GM12891 (cell line): ENCODE data around the gene C19orf44.
A peak's percentile ranks its signal among the peaks of the same experiment; 100 is the strongest.

Experiments
- POLR2A ChIP-seq: IDR thresholded peaks from 2 replicates; pipeline ENCODE4 v1.6.1; 2011; ENCODE audit warnings: low read depth, low read length, control low read depth
- POLR2AphosphoS5 ChIP-seq: IDR thresholded peaks from 2 replicates; pipeline ENCODE4 v1.6.1; 2011; ENCODE audit warnings: low read depth, low read length, control low read depth
- POU2F2 ChIP-seq: IDR thresholded peaks from 2 replicates; pipeline ENCODE4 v1.6.1; 2011; ENCODE audit warnings: low read depth, mild to moderate bottlenecking, control low read depth, low read length, moderate library complexity
- SPI1 ChIP-seq: IDR thresholded peaks from 2 replicates; pipeline ENCODE4 v1.6.1; 2011; ENCODE audit warnings: low read depth, low read length, control low read depth
- TAF1 ChIP-seq: IDR thresholded peaks from 2 replicates; pipeline ENCODE4 v1.6.1; 2011; ENCODE audit warnings: low read depth, low read length, control low read depth

DNA sequence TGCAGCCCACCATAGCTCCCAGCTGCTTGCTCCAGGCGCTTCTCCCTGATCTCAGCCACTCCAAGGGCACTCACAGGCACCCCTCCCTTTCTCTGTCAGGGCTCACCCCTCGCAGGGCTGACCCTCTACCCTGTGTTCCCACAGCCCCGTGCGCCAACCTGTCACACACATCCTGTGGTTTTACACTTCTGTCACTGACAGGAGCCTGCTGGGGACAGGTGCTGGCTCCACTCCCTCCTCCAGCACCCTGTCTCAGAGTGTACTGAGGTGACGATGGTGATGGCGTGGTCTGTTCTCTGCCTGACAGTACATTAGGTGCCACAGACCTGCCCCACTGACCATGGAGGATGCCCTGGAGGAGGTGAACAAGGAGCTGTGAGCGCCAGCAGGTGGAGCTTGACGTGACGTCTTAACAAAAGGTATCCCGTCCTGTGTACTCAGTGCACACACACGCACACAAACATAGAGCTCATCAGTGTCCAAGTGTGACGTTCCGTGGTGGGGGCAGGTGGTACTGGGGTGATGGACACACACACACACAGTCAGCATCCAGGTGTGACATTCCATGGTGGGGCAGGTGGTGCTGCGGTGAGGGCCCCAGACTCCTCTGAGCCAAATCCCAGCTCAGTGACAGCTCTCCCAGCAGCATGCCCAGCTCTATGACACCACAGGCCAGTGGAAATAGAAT, 20.9 kb downstream of the C19orf44 start:
- TF ChIP-seq POLR2A = peak; percentile 43; the same call in 1 of the 2 replicates
- TF ChIP-seq POLR2AphosphoS5 = peak; percentile 61; the same call in 1 of the 2 replicates
- no peak for TF ChIP-seq TAF1
- no peak for TF ChIP-seq POU2F2
- TF ChIP-seq SPI1 = no peak
